Measurements from ENCODE around the gene LZTR1. TPM values are rescaled to one million over a fixed set of nuclear protein-coding genes. Genes with fewer than 3 reads are reported as not detected.

LZTR1 gene
- total and polyA plus RNA-seq, 2 of the 8 experiments (the other 6 are each of a cell fraction or from before 2014, with no cell fraction given), result 22.3 to 31.0 TPM

DNA sequence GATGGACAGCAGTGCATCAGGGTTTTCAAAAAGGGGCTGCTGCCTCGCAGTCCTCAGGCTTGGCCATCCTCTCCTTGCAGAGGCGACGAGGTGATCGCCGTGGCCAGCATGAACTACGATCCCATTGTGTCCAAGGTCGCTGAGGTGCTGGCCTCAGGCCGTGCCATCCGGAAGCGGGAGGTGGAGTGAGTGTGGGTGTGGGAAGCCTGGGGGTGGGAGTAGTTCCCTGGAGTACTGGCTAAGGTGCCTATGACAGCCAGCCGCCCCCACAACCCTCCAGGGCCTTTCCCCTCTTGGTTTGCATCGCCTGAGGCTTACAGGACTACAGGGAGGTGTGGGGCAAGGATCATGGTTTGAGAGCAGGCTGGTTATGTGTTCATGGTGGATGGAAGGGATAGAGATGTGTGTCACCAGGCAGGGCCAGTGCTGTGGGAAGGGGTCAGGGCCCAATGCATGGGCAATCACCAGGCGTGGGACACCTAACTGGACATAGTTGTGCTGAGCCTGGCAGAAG, 2.1 kb upstream of the LZTR1 start (continued):
- TF ChIP-seq, protein P1, sequence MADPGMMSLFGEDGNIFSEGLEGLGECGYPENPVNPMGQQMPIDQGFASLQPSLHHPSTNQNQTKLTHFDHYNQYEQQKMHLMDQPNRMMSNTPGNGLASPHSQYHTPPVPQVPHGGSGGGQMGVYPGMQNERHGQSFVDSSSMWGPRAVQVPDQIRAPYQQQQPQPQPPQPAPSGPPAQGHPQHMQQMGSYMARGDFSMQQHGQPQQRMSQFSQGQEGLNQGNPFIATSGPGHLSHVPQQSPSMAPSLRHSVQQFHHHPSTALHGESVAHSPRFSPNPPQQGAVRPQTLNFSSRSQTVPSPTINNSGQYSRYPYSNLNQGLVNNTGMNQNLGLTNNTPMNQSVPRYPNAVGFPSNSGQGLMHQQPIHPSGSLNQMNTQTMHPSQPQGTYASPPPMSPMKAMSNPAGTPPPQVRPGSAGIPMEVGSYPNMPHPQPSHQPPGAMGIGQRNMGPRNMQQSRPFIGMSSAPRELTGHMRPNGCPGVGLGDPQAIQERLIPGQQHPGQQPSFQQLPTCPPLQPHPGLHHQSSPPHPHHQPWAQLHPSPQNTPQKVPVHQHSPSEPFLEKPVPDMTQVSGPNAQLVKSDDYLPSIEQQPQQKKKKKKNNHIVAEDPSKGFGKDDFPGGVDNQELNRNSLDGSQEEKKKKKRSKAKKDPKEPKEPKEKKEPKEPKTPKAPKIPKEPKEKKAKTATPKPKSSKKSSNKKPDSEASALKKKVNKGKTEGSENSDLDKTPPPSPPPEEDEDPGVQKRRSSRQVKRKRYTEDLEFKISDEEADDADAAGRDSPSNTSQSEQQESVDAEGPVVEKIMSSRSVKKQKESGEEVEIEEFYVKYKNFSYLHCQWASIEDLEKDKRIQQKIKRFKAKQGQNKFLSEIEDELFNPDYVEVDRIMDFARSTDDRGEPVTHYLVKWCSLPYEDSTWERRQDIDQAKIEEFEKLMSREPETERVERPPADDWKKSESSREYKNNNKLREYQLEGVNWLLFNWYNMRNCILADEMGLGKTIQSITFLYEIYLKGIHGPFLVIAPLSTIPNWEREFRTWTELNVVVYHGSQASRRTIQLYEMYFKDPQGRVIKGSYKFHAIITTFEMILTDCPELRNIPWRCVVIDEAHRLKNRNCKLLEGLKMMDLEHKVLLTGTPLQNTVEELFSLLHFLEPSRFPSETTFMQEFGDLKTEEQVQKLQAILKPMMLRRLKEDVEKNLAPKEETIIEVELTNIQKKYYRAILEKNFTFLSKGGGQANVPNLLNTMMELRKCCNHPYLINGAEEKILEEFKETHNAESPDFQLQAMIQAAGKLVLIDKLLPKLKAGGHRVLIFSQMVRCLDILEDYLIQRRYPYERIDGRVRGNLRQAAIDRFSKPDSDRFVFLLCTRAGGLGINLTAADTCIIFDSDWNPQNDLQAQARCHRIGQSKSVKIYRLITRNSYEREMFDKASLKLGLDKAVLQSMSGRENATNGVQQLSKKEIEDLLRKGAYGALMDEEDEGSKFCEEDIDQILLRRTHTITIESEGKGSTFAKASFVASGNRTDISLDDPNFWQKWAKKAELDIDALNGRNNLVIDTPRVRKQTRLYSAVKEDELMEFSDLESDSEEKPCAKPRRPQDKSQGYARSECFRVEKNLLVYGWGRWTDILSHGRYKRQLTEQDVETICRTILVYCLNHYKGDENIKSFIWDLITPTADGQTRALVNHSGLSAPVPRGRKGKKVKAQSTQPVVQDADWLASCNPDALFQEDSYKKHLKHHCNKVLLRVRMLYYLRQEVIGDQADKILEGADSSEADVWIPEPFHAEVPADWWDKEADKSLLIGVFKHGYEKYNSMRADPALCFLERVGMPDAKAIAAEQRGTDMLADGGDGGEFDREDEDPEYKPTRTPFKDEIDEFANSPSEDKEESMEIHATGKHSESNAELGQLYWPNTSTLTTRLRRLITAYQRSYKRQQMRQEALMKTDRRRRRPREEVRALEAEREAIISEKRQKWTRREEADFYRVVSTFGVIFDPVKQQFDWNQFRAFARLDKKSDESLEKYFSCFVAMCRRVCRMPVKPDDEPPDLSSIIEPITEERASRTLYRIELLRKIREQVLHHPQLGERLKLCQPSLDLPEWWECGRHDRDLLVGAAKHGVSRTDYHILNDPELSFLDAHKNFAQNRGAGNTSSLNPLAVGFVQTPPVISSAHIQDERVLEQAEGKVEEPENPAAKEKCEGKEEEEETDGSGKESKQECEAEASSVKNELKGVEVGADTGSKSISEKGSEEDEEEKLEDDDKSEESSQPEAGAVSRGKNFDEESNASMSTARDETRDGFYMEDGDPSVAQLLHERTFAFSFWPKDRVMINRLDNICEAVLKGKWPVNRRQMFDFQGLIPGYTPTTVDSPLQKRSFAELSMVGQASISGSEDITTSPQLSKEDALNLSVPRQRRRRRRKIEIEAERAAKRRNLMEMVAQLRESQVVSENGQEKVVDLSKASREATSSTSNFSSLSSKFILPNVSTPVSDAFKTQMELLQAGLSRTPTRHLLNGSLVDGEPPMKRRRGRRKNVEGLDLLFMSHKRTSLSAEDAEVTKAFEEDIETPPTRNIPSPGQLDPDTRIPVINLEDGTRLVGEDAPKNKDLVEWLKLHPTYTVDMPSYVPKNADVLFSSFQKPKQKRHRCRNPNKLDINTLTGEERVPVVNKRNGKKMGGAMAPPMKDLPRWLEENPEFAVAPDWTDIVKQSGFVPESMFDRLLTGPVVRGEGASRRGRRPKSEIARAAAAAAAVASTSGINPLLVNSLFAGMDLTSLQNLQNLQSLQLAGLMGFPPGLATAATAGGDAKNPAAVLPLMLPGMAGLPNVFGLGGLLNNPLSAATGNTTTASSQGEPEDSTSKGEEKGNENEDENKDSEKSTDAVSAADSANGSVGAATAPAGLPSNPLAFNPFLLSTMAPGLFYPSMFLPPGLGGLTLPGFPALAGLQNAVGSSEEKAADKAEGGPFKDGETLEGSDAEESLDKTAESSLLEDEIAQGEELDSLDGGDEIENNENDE (IDR thresholded peaks at IDR 0.05; ENCODE audit: insufficient replicate concordance, low read length), result no peak
- no peak for TF ChIP-seq CHD2 (IDR thresholded peaks at IDR 0.05; ENCODE audit: low read length)
- no peak for TF ChIP-seq TAF1 (IDR thresholded peaks at IDR 0.05; ENCODE audit: low read depth, low read length)
- TF ChIP-seq POLR2AphosphoS5 (IDR thresholded peaks at IDR 0.05; ENCODE audit: low read depth, low read length), result no peak
- TF ChIP-seq KDM5A (IDR thresholded peaks at IDR 0.05; ENCODE audit: low read length), result no peak
- TF ChIP-seq RNF2 (IDR thresholded peaks at IDR 0.05; ENCODE audit: borderline replicate concordance, low read depth, low read length, missing control alignments, poor library complexity, severe bottlenecking), result no peak
- TF ChIP-seq RAD21 (IDR thresholded peaks at IDR 0.05 in 1 of 2, conservative IDR thresholded peaks at IDR 0.05 in 1 of 2; ENCODE audit: low read depth in 2 of 2, low read length in 2 of 2), result no peak
- no peak for TF ChIP-seq YY1 (IDR thresholded peaks at IDR 0.05; ENCODE audit: low read depth, low read length)
- no peak for TF ChIP-seq CTBP2 (IDR thresholded peaks at IDR 0.05; ENCODE audit: borderline replicate concordance, insufficient read depth, insufficient read length, low read length)
- TF ChIP-seq, protein P2, sequence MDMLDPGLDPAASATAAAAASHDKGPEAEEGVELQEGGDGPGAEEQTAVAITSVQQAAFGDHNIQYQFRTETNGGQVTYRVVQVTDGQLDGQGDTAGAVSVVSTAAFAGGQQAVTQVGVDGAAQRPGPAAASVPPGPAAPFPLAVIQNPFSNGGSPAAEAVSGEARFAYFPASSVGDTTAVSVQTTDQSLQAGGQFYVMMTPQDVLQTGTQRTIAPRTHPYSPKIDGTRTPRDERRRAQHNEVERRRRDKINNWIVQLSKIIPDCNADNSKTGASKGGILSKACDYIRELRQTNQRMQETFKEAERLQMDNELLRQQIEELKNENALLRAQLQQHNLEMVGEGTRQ (IDR thresholded peaks at IDR 0.05; ENCODE audit: low read length), result no peak
